ENCODE measurements around the gene IRS1.

Gene IRS1

DNA sequence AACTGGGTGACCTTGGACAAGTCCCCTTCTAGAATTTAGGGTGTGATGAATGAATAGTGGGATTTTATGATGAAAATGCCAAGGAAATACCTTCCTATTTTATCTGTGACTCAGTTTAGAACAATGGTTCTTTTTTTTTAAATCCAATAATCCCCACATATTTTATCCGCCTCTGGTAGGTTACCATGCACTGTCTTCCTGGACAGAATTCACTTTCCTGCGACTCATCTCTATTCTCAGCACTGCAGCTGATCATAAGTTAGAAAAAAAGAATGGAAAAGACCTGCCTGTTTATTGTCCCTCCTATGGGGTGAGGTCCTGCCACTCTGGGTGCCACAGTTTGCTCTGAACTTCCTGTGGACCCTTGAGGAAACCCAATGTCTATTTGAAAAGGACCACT lies 73.1 kb downstream of the IRS1 start:
- Mint-ChIP-seq H3K27me3 (ENCODE audit: low read depth) (peaks cover 33% of the 10 kb centered on the region), H3K4me1 (ENCODE audit: low read depth) (peaks cover 2% of the 10 kb centered on the region), H3K4me3 (no peak overlapping the region), H3K36me3 (ENCODE audit: low read depth) (no peaks in the 10 kb centered on the region), H3K9me3 (no peaks in the 10 kb centered on the region), H3K27ac (no peak overlapping the region)
- DNase-seq (ENCODE audit: low spot score), result no peak

DNA sequence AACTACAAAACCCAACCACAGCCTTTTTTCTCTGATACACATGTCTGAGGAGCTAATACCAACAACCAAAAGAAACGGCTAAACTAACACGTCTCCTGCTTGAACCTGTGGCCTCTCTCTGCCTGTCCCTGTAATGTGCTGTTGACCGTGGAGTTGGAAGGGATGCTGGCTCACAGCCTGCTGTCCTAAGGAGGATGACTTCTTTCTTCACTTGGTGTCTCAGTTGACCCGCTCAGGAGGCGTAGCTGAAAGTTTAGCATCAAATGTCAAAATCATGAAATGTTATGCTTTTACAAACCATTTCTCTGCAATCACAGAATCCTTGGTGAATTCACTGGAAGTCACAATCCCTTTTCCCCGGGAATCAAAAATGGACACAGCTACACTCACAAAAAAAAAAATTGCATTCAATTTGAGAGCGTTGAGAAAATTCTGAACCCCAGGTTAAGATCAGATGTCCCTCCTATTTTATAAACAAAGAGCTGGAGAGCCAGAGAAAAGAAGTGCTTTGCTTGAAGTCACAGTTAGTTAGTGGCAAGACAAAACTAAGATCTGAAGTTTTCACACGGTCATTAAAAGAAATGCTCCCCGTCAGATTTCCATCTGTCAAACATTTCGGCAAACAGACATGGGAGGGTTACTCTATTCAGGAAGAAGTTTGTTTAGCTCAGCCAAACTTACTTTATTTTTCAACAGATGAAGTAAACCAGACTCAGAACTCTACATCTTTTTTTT lies 74.3 kb downstream of the IRS1 start:
- Mint-ChIP-seq H3K36me3 (ENCODE audit: low read depth) (no peaks in the 10 kb centered on the region), H3K4me3 (no peak overlapping the region)

DNA sequence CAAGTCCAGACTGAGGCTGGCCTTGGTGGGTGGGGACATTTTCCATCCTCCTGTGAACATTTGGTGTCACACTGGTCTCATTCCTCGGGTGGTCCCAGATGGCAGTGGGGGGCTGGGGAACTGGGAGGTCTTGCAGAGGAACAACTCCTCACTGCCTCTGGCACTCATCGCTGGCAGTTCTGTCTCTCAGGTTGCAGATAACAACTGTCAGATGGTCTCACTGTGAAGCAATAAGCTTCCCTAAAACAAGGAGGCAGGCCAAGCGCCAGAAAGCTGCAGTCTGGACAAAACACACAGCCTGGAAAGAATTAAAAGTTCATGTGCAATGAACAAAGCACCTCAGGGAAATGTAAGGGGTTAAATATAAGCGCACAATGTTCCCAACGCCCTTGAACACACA lies 78.1 kb downstream of the IRS1 start:
- Mint-ChIP-seq H3K9me3 (no peaks in the 10 kb centered on the region), H3K36me3 (ENCODE audit: low read depth) (no peaks in the 10 kb centered on the region)

More for the DNA sequence above, 74.3 kb downstream of the IRS1 start:
- Mint-ChIP-seq H3K9me3 (no peaks in the 10 kb centered on the region), H3K4me1 (ENCODE audit: low read depth) (peaks cover 2% of the 10 kb centered on the region), H3K27ac (no peak overlapping the region), H3K27me3 (ENCODE audit: low read depth) (peaks cover 39% of the 10 kb centered on the region)
- no peak for DNase-seq (ENCODE audit: low spot score)

DNA sequence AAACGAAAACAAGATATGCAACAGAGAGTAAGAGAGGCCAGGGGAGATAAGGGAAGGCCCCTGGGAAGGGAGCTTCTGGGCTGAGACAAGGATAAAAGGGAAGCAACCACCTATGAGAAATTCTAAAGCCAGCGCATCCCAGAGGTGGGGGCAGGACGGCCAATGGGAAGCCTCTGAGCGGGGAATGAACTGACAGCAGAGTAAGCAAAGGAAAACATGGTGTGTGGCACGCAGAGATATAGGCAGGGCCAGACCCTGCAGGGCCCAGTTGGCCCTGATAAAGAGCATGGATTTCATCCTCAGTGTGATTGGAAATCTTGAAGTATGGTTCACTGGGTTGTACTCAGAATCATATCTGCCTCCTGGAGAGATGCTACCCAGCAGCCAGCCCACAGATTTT lies 78.7 kb downstream of the IRS1 start:
- H3K36me3 Mint-ChIP-seq (ENCODE audit: low read depth), result no peaks in the 10 kb centered on the region
- no peak for DNase-seq (ENCODE audit: low spot score)
- H3K4me1 Mint-ChIP-seq (ENCODE audit: low read depth), result peaks cover 4% of the 10 kb centered on the region
- H3K27me3 Mint-ChIP-seq (ENCODE audit: low read depth), result peaks cover 37% of the 10 kb centered on the region
- no peak overlapping the region for H3K4me3 Mint-ChIP-seq
- H3K9me3 Mint-ChIP-seq, result no peaks in the 10 kb centered on the region
- no peak overlapping the region for H3K27ac Mint-ChIP-seq

More for the DNA sequence above, 78.1 kb downstream of the IRS1 start:
- no peak overlapping the region for H3K27ac Mint-ChIP-seq
- H3K4me3 Mint-ChIP-seq, result no peak overlapping the region
- peaks cover 37% of the 10 kb centered on the region for H3K27me3 Mint-ChIP-seq (ENCODE audit: low read depth)
- peaks cover 2% of the 10 kb centered on the region for H3K4me1 Mint-ChIP-seq (ENCODE audit: low read depth)
- DNase-seq (ENCODE audit: low spot score), result no peak

DNA sequence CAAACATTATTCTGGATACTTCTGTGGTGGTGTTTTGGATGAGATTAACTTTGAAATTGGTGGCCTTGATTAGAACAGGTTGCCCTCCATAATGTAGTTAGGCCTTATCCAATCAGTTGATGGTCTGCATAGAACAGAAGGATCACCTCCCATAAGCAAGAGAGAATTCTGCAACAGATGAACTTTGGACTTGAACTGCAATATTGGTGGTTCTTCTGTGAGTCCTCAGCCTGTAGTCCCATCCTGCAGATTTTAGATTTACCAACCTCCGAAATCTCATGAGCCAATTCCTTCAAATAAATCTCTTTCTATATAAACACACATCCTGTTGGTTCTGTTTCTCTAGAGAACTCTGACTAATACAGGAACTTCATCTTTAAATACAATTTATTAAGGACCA lies 81.9 kb downstream of the IRS1 start:
- Mint-ChIP-seq H3K4me1 (ENCODE audit: low read depth) (peaks cover 5% of the 10 kb centered on the region), H3K9me3 (no peaks in the 10 kb centered on the region), H3K36me3 (ENCODE audit: low read depth) (no peaks in the 10 kb centered on the region), H3K27me3 (ENCODE audit: low read depth) (peaks cover 15% of the 10 kb centered on the region), H3K4me3 (no peak overlapping the region), H3K27ac (no peak overlapping the region)
- no peak for DNase-seq (ENCODE audit: low spot score)

DNA sequence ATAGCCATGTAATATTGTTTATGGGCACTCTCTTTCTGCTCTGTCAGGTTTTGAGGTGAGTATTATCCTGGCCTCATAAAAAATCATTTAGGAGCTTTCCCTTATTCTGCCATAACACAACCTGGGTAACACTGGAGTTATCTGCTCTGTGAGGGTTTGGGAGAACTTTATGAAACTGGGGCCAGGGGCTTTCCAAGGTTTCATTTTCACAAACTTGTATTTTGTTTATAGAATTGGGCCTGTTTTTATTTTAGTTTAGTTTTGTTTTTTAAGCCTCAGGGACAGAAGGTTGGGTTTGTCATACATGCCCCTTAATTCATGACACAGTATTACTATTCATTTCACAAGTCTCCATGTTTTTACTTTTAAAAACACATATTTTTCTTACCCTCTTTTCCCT lies 83.5 kb downstream of the IRS1 start:
- Mint-ChIP-seq H3K4me1 (ENCODE audit: low read depth) (peaks cover 5% of the 10 kb centered on the region), H3K27me3 (ENCODE audit: low read depth) (peaks cover 14% of the 10 kb centered on the region), H3K4me3 (no peak overlapping the region), H3K9me3 (no peaks in the 10 kb centered on the region), H3K27ac (no peak overlapping the region), H3K36me3 (ENCODE audit: low read depth) (no peaks in the 10 kb centered on the region)
- no peak for DNase-seq (ENCODE audit: low spot score)

DNA sequence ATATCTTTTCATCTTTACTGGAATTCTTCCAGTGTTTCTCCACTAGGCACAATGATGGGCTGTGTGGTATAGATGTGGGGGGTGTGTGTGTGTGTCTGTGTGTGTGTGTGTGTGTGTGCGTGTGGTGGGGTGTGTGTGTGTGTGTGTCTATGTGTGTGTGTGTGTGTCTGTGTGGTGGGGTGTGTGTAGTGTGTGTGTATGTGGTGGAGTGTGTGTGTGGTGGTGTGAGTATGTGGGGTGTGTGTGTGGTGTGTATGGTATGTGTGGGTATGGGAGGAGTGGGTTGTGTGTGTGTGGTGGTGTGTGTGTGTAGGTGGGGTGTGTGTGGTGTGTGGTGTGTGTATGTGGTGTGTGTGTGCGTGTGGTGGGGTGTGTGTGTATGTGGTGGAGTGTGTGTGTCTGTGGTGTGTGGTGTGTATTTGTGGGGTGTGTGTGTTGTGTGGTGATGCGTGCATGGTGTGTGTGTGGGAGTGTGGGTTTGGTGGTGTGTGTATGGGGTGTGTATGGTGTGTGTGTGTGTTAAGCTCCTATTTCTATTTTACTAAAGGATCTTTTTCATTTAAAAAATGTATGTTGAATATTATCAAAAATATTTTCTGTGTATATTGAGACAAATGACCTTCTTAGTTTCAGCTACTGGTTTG lies 84.2 kb downstream of the IRS1 start:
- no peak overlapping the region for H3K4me3 Mint-ChIP-seq
- H3K27me3 Mint-ChIP-seq (ENCODE audit: low read depth), result peaks cover 10% of the 10 kb centered on the region
- no peaks in the 10 kb centered on the region for H3K36me3 Mint-ChIP-seq (ENCODE audit: low read depth)
- H3K27ac Mint-ChIP-seq, result peak overlapping the region; percentile 31
- H3K4me1 Mint-ChIP-seq (ENCODE audit: low read depth), result peaks cover 5% of the 10 kb centered on the region
- no peaks in the 10 kb centered on the region for H3K9me3 Mint-ChIP-seq
- no peak for DNase-seq (ENCODE audit: low spot score)

DNA sequence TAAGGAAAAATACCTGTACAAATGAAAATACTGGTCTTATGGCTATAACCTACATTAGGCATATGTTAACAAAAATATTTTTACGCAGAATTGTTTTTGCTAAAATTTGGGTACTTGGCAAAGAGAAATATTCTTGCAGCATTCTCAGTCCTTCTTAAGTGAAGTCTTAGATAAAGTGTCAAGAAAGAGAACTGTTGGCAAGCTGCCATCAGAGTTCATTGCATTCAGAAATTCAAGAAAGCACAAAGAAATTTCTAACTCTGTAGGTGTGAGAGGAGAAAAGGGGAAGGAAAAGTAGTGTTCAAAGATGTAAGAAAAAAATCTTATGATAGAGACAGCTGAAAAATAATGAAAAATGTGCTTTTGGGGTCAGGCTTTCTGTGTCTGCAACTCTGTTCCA lies 86.7 kb downstream of the IRS1 start:
- Mint-ChIP-seq H3K27ac (no peak overlapping the region), H3K4me3 (no peak overlapping the region), H3K4me1 (ENCODE audit: low read depth) (peaks cover 5% of the 10 kb centered on the region), H3K9me3 (no peaks in the 10 kb centered on the region), H3K27me3 (ENCODE audit: low read depth) (peaks cover 4% of the 10 kb centered on the region), H3K36me3 (ENCODE audit: low read depth) (no peaks in the 10 kb centered on the region)
- DNase-seq (ENCODE audit: low spot score), result no peak

DNA sequence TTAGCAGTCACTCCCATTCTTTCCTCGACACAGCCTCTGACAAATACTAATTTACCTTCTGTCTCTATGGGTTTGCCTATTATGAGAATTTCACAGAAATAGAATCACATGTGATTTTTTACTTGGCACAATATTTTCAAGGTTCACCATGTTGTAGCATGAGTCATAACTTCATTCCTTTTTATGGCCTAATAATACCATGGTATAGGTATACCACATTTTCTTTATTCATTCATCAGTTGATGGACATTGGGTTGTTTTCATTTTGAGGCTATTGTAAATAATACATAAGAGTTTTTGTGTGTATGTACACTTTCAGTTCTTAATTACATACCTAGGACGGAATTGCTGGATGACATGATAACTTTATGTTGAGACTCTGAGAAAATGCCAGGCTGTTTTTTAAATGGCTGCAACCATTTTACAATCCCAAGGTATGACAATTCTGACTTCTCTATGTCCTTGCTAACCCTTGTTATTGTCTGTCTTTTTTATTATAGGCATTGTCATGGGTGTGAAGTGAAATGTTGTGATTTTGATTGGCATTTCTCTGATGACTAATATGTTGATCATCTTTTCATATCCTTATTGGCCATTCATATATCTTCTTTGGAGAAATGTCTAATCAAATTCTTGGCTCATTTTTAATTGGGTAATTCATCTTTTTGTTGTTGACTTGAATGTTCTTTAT lies 87.9 kb downstream of the IRS1 start:
- Mint-ChIP-seq H3K4me3 (no peak overlapping the region), H3K27ac (no peak overlapping the region), H3K27me3 (ENCODE audit: low read depth) (peaks cover 4% of the 10 kb centered on the region), H3K36me3 (ENCODE audit: low read depth) (no peaks in the 10 kb centered on the region), H3K9me3 (no peaks in the 10 kb centered on the region), H3K4me1 (ENCODE audit: low read depth) (peaks cover 5% of the 10 kb centered on the region)
- DNase-seq (ENCODE audit: low spot score), result no peak

DNA sequence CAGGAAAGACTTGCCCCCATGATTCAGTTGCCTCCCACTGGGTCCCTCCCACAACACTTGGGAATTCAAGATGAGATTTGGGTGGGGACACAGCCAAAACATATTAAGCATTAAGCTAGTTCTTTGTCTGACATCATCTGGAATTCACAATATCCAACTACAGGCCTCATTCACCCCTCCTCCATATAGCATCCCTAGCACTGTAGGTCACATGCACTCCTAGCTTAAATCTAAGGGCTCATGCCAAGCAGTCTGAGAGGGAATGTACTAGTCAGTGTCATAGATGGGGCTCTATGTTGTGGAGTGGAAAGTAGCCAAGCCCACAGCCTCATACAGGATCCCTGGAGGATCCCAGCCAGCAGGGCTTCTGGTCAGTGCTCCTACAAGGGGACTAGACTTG lies 92.1 kb downstream of the IRS1 start:
- Mint-ChIP-seq H3K27me3 (ENCODE audit: low read depth) (peaks cover 10% of the 10 kb centered on the region), H3K27ac (no peak overlapping the region), H3K9me3 (no peaks in the 10 kb centered on the region), H3K36me3 (ENCODE audit: low read depth) (no peaks in the 10 kb centered on the region), H3K4me3 (no peak overlapping the region), H3K4me1 (ENCODE audit: low read depth) (no peaks in the 10 kb centered on the region)
- no peak for DNase-seq (ENCODE audit: low spot score)

DNA sequence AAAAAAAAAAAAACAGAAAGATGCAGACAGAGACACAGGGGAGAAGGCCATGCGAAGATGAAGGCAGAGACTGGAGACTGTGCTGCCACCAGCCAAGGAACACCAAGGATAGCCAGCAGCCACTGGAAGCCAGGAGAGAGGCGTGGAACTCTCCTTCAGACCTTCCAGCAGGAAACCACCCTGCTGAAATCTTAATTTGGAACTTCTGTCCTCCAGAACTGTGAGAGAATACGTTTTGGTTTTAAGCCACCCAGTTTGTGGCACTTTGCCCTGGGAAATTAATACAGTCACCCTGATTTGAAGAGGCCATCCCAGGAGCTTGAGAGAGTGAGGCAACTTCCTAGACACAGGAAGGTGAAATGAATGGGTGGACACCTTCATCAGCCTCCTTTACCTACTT lies 93.7 kb downstream of the IRS1 start:
- no peak for DNase-seq (ENCODE audit: low spot score)
- no peaks in the 10 kb centered on the region for H3K36me3 Mint-ChIP-seq (ENCODE audit: low read depth)
- H3K4me3 Mint-ChIP-seq, result no peak overlapping the region
- peaks cover 10% of the 10 kb centered on the region for H3K27me3 Mint-ChIP-seq (ENCODE audit: low read depth)
- no peak overlapping the region for H3K27ac Mint-ChIP-seq
- no peaks in the 10 kb centered on the region for H3K4me1 Mint-ChIP-seq (ENCODE audit: low read depth)
- H3K9me3 Mint-ChIP-seq, result no peaks in the 10 kb centered on the region

DNA sequence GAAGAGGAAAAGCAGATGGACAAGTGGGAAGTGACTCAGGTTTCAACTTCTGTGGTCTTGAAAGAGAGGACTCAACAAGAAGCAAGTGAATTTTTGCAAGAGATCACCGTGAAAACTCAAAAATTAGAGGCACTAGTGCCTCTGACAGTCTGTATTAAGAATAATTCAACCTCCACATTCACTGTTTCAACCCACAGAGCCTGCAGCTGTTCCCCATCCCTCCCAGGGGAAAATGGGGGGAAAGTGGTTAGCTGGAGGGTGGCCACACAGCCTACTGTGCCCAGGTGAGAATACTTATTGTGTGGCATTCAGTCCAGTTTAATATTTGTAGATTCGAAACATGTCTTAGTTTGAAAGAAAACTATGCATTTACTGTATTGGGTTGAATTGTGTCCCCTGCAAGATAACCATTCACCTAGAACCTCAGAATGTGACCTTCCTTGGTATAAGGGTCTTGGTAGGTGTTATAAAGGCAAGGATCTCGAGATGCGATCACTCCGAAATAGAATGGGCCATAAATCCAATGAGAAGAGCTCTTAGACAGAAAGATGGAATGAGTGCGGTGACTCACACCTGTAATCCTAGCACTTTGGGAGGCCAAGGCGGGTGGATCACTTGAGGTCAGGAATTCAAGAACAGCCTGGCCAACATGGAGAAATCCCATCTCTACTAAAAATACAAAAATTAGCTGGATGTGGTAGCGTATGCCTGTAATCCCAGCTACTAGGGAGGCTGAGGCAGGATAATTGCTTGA lies 94.3 kb downstream of the IRS1 start:
- Mint-ChIP-seq H3K4me3 (no peak overlapping the region), H3K36me3 (ENCODE audit: low read depth) (no peaks in the 10 kb centered on the region), H3K27ac (no peak overlapping the region), H3K9me3 (no peaks in the 10 kb centered on the region), H3K4me1 (ENCODE audit: low read depth) (no peaks in the 10 kb centered on the region), H3K27me3 (ENCODE audit: low read depth) (peaks cover 9% of the 10 kb centered on the region)
- DNase-seq (ENCODE audit: low spot score), result no peak

DNA sequence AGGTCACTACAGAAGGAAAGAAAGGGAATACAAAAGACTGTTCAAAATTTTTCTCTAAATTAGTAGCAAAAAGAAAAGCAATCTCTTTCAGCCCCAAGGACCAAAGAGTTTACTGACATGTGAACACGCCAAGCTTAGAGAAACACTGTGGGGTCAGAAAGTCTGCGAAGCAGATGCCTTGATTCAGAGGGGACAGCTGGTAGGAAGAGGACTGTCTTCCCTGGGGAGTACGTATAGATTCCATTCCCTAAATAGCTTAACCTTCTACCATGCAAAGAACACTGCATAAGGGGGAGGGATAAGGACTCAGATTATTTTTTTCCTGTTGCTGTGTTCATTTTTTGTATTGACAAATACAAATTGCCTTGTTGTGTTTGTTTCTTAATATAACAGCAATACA lies 96.1 kb downstream of the IRS1 start:
- peaks cover 15% of the 10 kb centered on the region for H3K27me3 Mint-ChIP-seq (ENCODE audit: low read depth)
- no peaks in the 10 kb centered on the region for H3K9me3 Mint-ChIP-seq
- no peaks in the 10 kb centered on the region for H3K4me1 Mint-ChIP-seq (ENCODE audit: low read depth)
- H3K27ac Mint-ChIP-seq, result no peak overlapping the region
- DNase-seq (ENCODE audit: low spot score), result no peak
- no peaks in the 10 kb centered on the region for H3K36me3 Mint-ChIP-seq (ENCODE audit: low read depth)
- H3K4me3 Mint-ChIP-seq, result no peak overlapping the region

DNA sequence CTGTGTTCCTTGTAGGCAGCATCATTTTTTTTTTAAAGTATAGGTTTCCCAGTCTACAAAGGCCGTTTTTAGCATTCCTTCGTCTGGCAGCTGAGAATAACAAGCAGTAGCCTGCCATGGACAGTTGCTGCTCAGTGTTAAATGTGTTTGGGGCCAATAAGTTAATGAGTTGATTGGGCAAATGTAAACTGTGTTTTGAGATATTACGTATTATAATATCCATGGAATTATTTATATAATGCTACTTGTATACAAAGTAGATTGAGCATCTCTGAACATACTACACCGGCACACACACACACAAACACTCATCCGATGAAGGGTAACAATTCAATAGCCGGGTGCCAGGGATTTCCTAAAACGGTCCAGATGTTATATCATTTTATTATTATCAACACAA lies 97.2 kb downstream of the IRS1 start:
- H3K27ac Mint-ChIP-seq, result no peak overlapping the region
- peaks cover 15% of the 10 kb centered on the region for H3K27me3 Mint-ChIP-seq (ENCODE audit: low read depth)
- no peak overlapping the region for H3K4me3 Mint-ChIP-seq
- no peaks in the 10 kb centered on the region for H3K4me1 Mint-ChIP-seq (ENCODE audit: low read depth)
- H3K9me3 Mint-ChIP-seq, result no peaks in the 10 kb centered on the region
- no peak for DNase-seq (ENCODE audit: low spot score)
- no peaks in the 10 kb centered on the region for H3K36me3 Mint-ChIP-seq (ENCODE audit: low read depth)

All from T-helper 2 cell treated with Interferon-gamma antibody and Interleukin-4, amounts not matched to agents 5 μg/mL and 100 μg/mL, for 36 hours (primary cell).